Posterior cingulate gyrus (tissue), 11 donors: ENCODE data around the gene ATP8B1.

Source experiments
- DNase-seq, 10 donors: peaks; one replicate each; pipeline versions ENCODE4 v3.0.0 to v3.0.0-alpha.2; 2020 to 2021; ENCODE audit warnings: mixed read lengths in 3 of 10
- intact Hi-C: fragments of 100-400 bp; cut with DNase I; formaldehyde crosslinking; loops from one replicate; pipeline ENCODE4 v1.15.1; 2023

Gene ATP8B1

GRCh38 chr18:57794951-57795728, 8.0 kb downstream of the ATP8B1 start:
- intact Hi-C loops, result no loop called here
- no peak for DNase-seq

- intact Hi-C loops, result no loop called here
These were observed 9.7 kb downstream of the ATP8B1 start for GRCh38 chr18:57793302-57793986.

GRCh38 chr18:57792631-57793301, 10.3 kb downstream of the ATP8B1 start:
- DNase-seq, result no peak
- intact Hi-C loops, result no loop called here

More at GRCh38 chr18:57793302-57793986, 9.7 kb downstream of the ATP8B1 start:
- no peak for DNase-seq

GRCh38 chr18:57791911-57792310, 11.2 kb downstream of the ATP8B1 start:
- intact Hi-C loops, result no loop called here
- no peak for DNase-seq

GRCh38 chr18:57791192-57791591, 11.9 kb downstream of the ATP8B1 start:
- intact Hi-C loops, result no loop called here
- no peak for DNase-seq

GRCh38 chr18:57790316-57790715, 12.8 kb downstream of the ATP8B1 start:
- intact Hi-C loops, result no loop called here
- no peak for DNase-seq

GRCh38 chr18:57789759-57790158, 13.4 kb downstream of the ATP8B1 start:
- intact Hi-C loops, result no loop called here
- DNase-seq, result no peak

GRCh38 chr18:57789090-57789489, 14.0 kb downstream of the ATP8B1 start:
- intact Hi-C loops, result no loop called here
- DNase-seq, result no peak

GRCh38 chr18:57787068-57787685, 15.9 kb downstream of the ATP8B1 start:
- intact Hi-C loops, result no loop called here
- no peak for DNase-seq

GRCh38 chr18:57785751-57786437, 17.2 kb downstream of the ATP8B1 start:
- intact Hi-C loops, result no loop called here
- DNase-seq, result no peak

- intact Hi-C loops, result no loop called here
- DNase-seq, result no peak
These were observed 18.4 kb downstream of the ATP8B1 start for GRCh38 chr18:57784801-57785114.

- no peak for DNase-seq
These were observed 18.9 kb downstream of the ATP8B1 start for GRCh38 chr18:57784034-57784800.

GRCh38 chr18:57782049-57782448, 21.1 kb downstream of the ATP8B1 start:
- intact Hi-C loops, result no loop called here
- no peak for DNase-seq

More at GRCh38 chr18:57784034-57784800, 18.9 kb downstream of the ATP8B1 start:
- intact Hi-C loops, result no loop called here

GRCh38 chr18:57780706-57781347, 22.3 kb downstream of the ATP8B1 start:
- intact Hi-C loops, result no loop called here
- no peak for DNase-seq

- intact Hi-C loops, result no loop called here
- DNase-seq, result no peak
These were observed 22.8 kb downstream of the ATP8B1 start for GRCh38 chr18:57780318-57780705.

GRCh38 chr18:57776767-57777166, 26.3 kb downstream of the ATP8B1 start:
- intact Hi-C loops, result no loop called here
- DNase-seq, result no peak

- intact Hi-C loops, result no loop called here
- DNase-seq, result no peak
These were observed 26.8 kb downstream of the ATP8B1 start for GRCh38 chr18:57776354-57776753.

GRCh38 chr18:57775937-57776336, 27.2 kb downstream of the ATP8B1 start:
- intact Hi-C loops, result no loop called here
- no peak for DNase-seq

GRCh38 chr18:57772387-57772799, 30.7 kb downstream of the ATP8B1 start:
- no peak for DNase-seq
- intact Hi-C loops, result no loop called here
